VCaP (cell line): ENCODE results near the gene SLC22A25.

ENCODE experiments used
- H3K27ac ChIP-seq: fragments of 450-650 bp; 2 replicates; pipeline ENCODE4 v1.5.1; 2017
- CTCF ChIP-seq: fragments of 450-650 bp; conservative IDR thresholded peaks from 2 replicates; pipeline ENCODE4 v1.5.1; 2017; ENCODE audit warnings: mild to moderate bottlenecking, moderate library complexity

Gene SLC22A25

GRCh38 chr11:63243533-63243932 is at the start of gene SLC22A25:
Gene SLC22A25 (minus strand): TSS chr11:63243599. CDS start chr11:63229652, 13,947 bp downstream.
- TF ChIP-seq CTCF = no peak
- H3K27ac ChIP-seq = no peak within 1 kb of the TSS; the same call in 1 of the 2 replicates

GRCh38 chr11:63290285-63290684 is 46.9 kb upstream of the SLC22A25 start:
- H3K27ac ChIP-seq = peak overlapping the region; percentile 70
- TF ChIP-seq CTCF = no peak

GRCh38 chr11:63289658-63290057 is 46.3 kb upstream of the SLC22A25 start:
- H3K27ac ChIP-seq = peak overlapping the region; percentile 70

GRCh38 chr11:63282579-63282978 is 39.2 kb upstream of the SLC22A25 start:
- TF ChIP-seq CTCF = no peak

More at GRCh38 chr11:63289658-63290057, 46.3 kb upstream of the SLC22A25 start:
- TF ChIP-seq CTCF = no peak

GRCh38 chr11:63280920-63281319 is 37.5 kb upstream of the SLC22A25 start:
- no peak for TF ChIP-seq CTCF
- H3K27ac ChIP-seq = peak overlapping the region; percentile 61

More at GRCh38 chr11:63282579-63282978, 39.2 kb upstream of the SLC22A25 start:
- H3K27ac ChIP-seq = peak overlapping the region; percentile 21; the same call in 1 of the 2 replicates

- H3K27ac ChIP-seq = peak overlapping the region; percentile 18; the same call in 1 of the 2 replicates
- peak; percentile 93 for TF ChIP-seq CTCF
These were observed 34.0 kb upstream of the SLC22A25 start for GRCh38 chr11:63277345-63277943.

GRCh38 chr11:63274776-63275175 is 31.4 kb upstream of the SLC22A25 start:
- TF ChIP-seq CTCF = peak; percentile 62

More at GRCh38 chr11:63274776-63275175, 31.4 kb upstream of the SLC22A25 start:
- H3K27ac ChIP-seq = no peak overlapping the region
